GM19193 (cell line): ENCODE measurements around the gene ERN2.

ENCODE experiments used
- POLR2A ChIP-seq: IDR thresholded peaks from 4 replicates; pipeline ENCODE4 v1.6.1; 2011; ENCODE audit not compliant: insufficient read depth, insufficient read length; ENCODE audit errors: extremely low read depth

The ERN2 gene

DNA sequence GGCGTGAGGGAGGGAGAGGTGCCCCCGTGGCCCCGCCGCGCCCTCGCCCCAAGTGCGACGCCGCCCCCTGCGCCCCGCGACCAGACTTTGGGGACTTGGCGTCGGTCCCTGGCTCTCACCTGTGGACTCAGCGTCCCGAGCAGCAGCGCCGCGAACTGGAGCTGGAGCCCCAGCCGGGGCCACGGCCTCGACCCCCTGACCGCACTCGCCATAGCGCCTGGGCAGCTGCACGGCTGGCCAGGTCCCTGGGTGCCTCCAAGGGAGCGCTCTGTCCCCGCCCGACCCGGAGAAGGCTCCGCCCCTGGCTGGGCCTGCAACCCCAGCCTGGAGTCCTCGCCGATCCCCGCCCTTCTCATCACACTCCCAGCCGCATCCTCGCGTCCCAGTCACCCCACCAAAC, at the start of gene ERN2:
TSS of gene ERN2 (minus strand) at position 247 of the 400 bp plus-strand sequence. CDS start at position 212, 35 bp downstream.
- TF ChIP-seq POLR2A: no peak

DNA sequence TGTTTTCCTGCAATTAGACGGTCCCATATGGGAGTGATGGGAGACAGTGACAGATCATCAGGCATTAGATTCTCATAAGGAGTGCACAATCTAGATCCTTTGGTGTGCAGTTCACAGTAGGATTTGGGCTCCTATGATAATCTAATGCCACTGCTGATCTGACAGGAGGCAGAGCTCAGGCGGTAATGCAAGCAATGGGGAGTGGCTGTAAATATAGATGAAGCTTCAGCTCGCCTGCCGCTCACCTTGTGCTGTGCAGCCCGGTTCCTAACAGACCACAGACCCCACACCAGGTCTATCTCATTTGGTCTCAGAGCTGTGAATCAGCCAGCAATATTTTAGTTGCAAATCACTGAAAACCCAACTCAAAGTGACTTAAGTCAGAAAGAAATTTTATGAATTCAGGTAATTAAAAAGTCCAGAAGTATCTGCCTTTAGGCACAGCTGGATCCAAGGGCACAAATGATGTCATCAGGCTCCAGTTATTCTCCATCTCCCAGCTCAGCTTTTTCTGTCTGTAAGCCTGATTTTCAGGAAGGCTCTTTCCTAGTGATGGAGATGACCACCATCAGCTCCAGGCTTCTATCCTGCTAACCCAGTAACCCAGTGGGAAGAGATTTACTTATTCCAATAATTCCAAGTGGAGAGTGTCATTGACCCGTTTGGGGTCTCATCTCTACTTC, 45.1 kb upstream of the ERN2 start:
- no peak for TF ChIP-seq POLR2A

DNA sequence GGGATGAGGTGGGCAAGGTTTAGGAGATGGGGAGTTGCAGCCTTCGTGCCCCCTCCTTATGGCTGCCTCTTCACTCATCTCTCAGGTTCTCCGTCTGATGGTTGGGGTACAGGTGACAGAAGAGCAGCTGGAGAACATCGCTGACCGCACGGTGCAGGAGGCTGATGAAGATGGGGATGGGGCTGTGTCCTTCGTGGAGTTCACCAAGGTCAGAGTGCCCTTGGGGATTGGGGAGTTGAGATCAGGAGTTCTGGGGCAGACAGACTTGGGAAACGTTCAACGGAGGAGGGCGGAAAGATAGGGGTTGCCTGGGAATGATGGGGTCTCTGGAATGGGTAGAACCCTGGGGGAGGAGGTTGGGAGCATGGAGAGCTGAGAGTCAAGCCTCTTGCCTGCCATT, 44.1 kb upstream of the ERN2 start:
- no peak for TF ChIP-seq POLR2A

DNA sequence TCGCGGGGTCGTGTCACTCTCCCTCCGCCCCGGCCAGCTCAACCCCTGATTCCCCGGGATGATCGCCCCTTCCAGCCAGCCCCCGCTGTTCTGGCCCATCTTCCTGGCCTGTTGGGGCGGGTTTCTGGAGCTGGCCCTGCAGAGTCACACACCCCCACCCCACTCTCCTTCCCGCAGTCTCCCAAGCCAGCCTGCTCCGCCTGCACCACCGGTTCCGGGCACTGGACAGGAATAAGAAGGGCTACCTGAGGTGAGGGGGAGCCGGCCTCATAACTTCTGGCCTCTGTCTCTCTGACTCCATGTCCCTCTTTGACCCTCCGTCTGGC, 42.4 kb upstream of the ERN2 start:
- no peak for TF ChIP-seq POLR2A

DNA sequence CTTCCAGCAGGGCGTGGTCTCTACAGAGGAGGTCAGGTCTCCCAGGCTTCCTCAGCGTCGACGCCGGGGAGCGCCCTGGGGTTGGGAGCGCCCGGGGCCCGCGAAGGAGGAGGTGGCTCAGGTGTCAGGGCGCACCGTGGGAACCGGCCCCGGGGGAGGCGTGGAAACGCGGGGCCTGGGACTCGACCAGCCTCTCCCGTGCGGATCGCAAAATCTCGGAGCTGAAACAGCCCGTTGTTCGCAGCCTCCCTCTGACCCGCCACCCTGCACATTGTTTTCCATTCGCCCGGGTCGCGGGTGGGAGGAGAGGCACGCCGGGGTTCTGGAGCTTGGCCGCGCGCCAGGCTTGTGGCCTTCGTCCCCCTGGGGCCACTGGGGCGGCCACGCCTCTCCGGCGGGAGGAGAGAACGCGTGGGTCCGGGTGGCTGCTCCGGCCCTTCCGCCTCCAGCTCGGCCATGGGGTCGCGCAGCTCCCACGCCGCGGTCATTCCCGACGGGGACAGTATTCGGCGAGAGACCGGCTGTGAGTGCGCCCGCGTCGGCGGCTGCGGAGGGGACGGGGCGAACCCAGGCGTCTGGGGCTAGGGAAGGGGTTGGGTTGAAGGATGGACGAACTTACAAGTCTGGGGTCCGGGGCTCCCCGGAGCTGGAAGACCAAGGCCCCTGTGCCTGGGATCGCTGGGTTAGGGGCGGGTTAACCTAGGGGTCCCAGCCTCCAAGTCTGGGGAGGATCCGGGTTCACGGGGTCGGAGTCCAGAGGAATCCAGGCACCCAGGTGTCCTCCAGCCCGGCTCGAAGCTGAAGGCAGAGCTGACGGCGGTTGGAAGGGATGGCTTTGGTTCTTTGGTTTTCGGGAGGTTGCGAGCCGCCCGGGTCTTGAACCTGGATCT, 41.8 kb upstream of the ERN2 start, which contains the start of gene CHP2:
TSS of gene CHP2 (plus strand) at position 433 of the 890 bp plus-strand sequence. CDS start at position 457, 24 bp downstream.
- TF ChIP-seq POLR2A: no peak

DNA sequence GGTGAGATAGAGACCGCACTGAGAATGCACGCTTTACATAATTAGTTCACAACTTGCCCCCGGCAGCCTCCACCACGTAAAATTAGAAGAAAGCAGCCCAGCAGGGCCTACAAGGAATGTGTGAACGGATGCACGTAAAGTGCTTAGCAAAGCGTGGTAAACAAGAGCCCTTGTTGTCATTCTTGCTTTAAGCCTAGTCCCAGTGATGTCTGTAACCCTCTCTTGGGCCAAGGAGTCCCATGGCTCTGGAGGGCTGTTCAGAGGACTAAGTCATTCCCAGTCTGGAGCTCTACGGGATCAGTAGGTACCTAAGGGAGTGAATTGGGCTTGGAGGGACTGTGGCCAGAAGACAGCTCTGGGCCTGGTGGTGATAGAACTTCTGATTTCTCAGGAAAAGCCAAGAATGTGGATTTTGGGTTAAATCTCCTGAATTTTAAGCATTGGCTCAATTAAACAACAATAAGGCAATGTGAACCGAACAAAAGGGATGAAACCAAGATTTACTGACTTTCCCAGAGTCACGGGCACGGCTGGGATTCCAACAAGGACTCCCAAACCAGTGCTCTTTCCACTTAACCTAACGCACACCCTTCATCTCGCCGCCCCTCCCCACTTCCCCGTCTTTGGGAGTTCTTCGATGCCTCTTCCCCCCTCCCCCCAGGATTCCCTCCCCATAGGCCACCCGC, 41.0 kb upstream of the ERN2 start:
- TF ChIP-seq POLR2A: no peak

DNA sequence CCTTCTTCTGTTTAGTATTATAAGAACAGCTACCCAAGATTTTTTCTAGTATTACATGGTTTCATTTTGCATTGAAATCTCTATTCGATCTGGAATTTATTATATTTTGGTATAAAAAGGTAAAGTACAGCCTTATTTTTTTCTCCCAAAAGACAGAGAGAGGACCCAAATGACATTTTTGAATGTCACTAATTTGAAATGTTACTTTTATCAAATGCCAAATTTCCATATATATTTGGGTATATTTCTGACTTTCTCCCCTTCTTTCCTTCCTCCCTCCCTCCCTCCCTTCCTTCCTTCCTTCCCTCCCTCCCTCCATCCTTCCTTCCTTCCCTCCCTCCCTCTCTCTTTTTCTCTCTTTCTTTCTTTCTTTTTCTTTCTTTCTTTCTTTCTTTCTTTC, 35.6 kb upstream of the ERN2 start:
- no peak for TF ChIP-seq POLR2A

DNA sequence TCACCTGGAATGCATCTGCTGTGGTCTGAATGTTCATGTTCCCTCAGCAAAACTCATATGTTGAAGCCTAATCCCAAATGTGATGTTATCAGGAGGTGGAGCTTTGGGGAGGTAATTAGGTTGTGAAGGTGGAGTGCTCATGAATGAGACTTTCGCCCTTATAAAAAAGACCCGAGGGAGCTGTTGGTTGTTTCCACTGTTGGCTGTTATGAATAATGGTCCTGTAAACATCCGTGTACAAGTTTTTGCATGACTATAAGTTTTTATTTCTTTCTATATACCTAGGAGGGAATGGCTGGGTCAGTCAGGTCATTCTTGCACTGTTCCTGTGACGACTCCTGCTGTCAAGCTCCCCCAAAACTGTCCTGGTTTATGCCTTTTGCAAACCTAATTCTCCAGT, 32.2 kb upstream of the ERN2 start:
- TF ChIP-seq POLR2A: no peak

DNA sequence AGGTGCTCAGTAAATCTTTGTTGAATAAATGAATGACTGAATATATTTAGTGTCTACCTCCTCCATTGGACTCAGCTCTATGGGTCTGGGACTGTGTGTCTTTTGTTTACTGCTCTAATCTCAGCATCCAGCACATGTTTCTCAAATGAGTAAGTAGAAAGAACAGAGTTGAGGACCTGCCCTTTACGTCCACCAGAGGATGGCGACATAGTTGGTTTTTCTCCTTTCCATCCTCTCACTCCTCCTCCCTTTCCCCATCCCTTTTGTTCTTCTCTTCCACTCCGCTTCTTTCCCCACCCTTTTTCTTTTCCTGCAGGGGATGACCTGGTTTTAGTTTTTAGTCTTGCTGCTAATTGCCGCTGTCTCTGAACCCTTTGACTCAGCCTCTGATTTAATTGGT, 29.7 kb upstream of the ERN2 start:
- TF ChIP-seq POLR2A: no peak

DNA sequence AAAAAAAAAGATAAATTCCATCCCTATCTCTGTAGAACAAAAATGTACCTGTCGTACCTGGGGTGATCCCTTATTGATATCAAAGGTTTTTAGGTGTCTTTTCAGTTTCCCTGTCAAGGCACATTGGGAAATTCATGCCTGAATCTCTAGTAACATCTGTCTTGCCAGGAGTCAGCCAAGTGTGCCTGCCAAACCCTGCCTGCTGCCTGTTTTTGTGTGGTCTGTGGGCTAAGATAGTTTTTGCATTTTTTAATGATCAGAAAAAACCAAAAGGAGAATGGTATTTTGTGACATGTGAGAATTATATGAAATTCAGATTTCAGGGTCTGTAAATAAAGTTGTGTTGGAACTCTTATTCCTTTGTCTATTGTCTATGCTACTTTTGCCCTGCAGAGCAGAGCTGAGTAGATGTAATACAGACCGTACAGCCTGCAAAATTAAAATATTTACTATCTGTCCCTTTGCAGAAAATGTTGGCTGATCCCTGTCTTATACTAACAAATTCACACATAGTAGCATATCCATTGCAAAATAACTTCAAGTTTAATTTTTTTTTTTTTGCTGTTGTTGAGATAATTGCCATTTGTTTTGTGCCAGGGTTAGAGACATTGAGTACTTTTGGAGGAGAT, 28.8 kb upstream of the ERN2 start:
- TF ChIP-seq POLR2A: no peak

DNA sequence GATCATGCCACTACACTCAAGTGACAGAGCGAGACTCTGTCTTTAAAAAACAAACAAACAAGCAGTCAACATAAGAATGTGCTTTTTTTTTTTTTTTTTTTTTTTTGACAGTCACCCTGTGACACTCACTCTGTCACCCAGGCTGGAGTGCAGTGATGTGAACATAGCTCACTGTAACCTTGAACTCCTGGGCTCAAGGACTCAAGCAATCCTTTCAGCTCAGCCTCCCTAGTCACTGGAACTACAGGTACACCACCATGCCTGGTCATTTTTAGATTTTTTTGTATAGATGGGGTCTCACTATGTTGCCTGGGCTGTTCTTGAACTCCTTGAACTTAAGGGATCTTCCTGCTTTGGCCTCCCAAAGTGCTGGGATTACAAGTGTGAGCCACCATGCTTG, 26.5 kb upstream of the ERN2 start:
- TF ChIP-seq POLR2A: no peak

DNA sequence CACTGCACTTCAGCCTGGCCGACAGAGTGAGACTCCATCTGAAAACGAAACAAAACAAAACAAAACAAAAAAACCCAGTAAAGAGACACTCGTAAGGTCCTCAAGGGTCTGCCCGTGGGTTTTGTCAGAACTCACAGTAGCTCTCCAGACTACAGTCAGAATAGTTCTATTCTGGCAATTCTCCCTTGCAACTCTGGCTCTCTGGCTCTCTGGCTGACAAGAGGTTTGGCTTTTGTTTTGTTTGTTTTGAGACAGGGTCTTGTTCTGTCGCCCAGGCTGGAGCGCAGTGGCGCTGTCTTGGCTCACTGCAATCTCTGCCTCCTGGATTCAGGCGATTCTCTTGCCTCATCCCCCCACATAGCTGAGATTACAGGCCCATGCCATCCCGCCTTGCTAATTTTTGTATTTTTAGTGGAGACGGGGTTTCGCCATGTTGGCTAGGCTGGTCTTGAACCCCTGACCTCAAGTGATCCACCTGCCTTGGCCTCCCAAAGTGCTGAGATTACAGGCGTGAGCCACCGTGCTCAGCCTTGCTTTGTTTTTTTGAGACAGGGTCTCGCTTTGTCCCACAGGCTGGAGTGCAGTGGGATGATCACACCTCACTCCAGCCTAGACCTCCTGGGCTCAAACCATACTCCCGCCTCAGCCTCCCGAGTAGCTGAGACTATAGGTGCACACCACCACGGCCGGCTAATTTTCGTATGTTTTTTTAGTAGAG, 21.3 kb upstream of the ERN2 start:
- no peak for TF ChIP-seq POLR2A

DNA sequence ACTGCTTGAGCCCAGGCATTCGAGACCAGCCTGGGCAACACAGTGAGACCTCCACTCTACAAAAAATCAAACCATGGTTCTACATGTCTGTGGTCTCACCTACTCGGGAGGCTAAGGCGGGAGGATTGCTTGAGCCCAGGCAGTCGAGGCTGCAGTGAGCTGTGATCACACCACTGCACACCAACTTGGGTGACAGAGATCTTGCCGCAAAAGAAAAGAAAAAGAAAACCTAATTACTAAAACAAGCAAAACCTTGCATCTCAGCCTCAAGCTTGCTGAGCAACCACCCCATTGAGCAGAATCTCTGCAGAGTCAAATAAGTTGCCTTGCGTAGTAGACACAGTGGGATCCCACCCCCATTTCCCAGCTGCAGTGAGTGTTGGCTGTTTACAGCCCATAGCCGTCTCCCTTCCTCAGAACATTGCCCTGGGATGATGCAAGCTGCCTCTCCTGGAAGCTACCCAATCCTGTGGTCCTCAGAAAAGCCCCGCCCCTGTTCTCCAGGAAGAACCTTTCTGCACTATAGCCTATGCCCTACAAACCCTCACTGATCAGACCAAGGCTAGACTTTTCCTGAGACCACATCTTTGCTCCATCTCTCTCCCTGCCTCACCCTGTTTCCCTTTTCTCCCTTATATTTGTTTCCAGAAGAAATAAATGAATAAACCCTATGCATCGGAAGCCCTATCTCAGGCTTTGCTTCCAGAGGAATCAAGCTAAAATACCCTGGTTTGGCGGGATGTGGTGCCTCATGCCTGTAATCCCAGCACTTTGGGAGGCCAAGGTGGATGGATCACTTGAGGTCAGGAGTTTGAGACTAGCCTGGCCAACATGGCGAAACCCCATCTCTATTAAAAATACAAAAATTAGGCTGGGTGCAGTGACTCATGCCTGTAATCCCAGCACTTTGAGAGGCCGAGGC, 16.7 kb upstream of the ERN2 start:
- TF ChIP-seq POLR2A: no peak
